Measurements from ENCODE around the gene SPRR4.

DNA sequence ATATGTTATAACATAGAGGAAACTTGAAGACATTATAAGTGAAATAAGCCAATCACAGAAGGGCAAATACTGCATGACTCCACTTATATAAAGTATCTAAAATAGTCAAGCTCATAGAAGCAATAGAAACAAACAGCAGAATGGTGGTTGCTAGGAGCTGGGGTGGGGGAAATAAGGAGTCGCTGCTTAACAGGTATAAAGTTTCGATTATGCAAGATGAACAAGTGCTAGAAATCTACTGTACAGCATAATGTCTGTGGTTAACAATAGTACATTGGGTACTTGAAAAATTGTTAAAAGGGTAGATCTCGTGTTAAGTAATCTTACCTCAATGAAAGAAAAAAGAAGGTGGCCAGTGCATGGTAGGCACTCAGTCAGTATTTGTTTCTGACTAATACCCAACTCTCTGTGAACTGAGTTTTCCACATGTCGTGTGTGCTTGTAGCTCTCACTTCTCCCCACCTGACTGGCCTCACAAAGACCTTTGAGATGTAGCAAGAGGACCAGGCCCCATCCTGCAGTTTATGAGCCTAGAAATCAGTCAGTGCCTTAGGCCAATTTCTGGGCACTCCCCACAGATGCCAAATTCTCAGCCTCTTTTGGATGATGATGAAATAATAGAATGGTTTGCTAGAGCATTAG lies 38.2 kb upstream of the SPRR4 start:
- TF ChIP-seq, protein P1, sequence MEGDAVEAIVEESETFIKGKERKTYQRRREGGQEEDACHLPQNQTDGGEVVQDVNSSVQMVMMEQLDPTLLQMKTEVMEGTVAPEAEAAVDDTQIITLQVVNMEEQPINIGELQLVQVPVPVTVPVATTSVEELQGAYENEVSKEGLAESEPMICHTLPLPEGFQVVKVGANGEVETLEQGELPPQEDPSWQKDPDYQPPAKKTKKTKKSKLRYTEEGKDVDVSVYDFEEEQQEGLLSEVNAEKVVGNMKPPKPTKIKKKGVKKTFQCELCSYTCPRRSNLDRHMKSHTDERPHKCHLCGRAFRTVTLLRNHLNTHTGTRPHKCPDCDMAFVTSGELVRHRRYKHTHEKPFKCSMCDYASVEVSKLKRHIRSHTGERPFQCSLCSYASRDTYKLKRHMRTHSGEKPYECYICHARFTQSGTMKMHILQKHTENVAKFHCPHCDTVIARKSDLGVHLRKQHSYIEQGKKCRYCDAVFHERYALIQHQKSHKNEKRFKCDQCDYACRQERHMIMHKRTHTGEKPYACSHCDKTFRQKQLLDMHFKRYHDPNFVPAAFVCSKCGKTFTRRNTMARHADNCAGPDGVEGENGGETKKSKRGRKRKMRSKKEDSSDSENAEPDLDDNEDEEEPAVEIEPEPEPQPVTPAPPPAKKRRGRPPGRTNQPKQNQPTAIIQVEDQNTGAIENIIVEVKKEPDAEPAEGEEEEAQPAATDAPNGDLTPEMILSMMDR (conservative IDR thresholded peaks at IDR 0.05; ENCODE audit: low read length): no peak
- no peak for TF ChIP-seq EZH2phosphoT487 (IDR thresholded peaks at IDR 0.05; ENCODE audit: borderline replicate concordance, low read depth, low read length)
